Activated CD8-positive, alpha-beta T cell treated with anti-CD3 and anti-CD28 coated beads for 36 hours (primary cell): ENCODE data around the gene NIPAL4. TPM values are rescaled to one million over a fixed set of nuclear protein-coding genes. Genes with fewer than 3 reads are reported as not detected.
A peak's percentile ranks its signal among the peaks of the same experiment; 100 is the strongest.

Experiments used
- ATAC-seq: fragments of 200-7000 bp; cut with Tn5 transposase; one replicate; pipeline ENCODE4 v1.10.0; 2021; ENCODE audit warnings: mild to moderate bottlenecking, moderate library complexity
- CTCF ChIA-PET: fragments of 350-600 bp; sonication (Branson Sonifier 250); formaldehyde crosslinking; loops from one replicate; lab custom pipeline; 2021; ENCODE audit warnings: antibody characterized with exemption; lab: Charles Lee
- POLR2A ChIA-PET: fragments of 350-600 bp; sonication (Branson Sonifier 250); formaldehyde crosslinking; loops from one replicate; lab custom pipeline; 2021; ENCODE audit warnings: antibody characterized with exemption; lab: Charles Lee
- DNase-seq: peaks from one replicate; pipeline ENCODE4 v3.0.0-alpha.2; 2020
- H3K27ac Mint-ChIP-seq: one replicate; pipeline ENCODE4 v1.8.0; 2021; ENCODE audit warnings: mild to moderate bottlenecking, mixed read lengths
- H3K27me3 Mint-ChIP-seq: one replicate; pipeline ENCODE4 v1.8.0; 2021; ENCODE audit warnings: mixed read lengths
- H3K36me3 Mint-ChIP-seq: one replicate; pipeline ENCODE4 v1.8.0; 2021; ENCODE audit warnings: low read depth, mixed read lengths
- H3K4me1 Mint-ChIP-seq: one replicate; pipeline ENCODE4 v1.8.0; 2021; ENCODE audit warnings: low read depth, mixed read lengths
- H3K4me3 Mint-ChIP-seq: one replicate; pipeline ENCODE4 v1.8.0; 2021; ENCODE audit warnings: mild to moderate bottlenecking, moderate library complexity, mixed read lengths
- H3K9me3 Mint-ChIP-seq: one replicate; pipeline ENCODE4 v1.8.0; 2021; ENCODE audit warnings: mixed read lengths
- intact Hi-C: fragments of 100-400 bp; cut with micrococcal nuclease; formaldehyde crosslinking; loops from one replicate; pipeline ENCODE4 v1.10.0; 2022
- total RNA-seq, 2 experiments: library from RNA; stranded (reverse); gene quantifications; one replicate each; pipeline ENCODE4 v1.2.3, GENCODE V29; 2021
- TF ChIP-seq, protein P1 (sequence below): fragments of 200-600 bp; IDR thresholded peaks from one replicate; pipeline ENCODE4 v1.8.0; 2022; ENCODE audit warnings: antibody characterized with exemption, mild to moderate bottlenecking

NIPAL4 gene
- total RNA-seq, 2 experiments from 2014 or later: 0.29 to 0.72 TPM

DNA sequence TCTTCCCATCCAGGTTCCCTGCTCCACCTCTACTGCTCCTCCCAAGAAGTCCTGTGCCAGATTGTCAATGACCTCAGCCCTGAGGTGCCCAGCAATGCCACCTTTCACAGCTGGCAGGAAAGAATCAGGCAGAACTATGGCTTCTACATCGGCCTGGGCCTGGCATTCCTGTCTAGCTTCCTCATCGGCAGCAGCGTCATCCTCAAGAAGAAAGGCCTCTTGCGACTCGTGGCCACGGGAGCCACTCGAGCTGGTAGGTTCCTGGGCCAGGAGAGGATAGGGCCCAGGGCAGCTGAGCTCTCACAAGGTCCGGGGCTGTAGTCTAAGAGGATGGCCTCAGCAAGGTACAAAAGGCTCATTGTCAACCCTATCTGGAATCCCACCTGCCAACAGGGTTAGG, 3.1 kb downstream of the NIPAL4 start:
- ChIA-PET POLR2A (no interaction called here), CTCF (interaction anchor here (1.4 to 11.4 kb wide), 4 partner anchors 9 to 280 kb away, joined by 4 to 64 read pairs (median 32); partner anchors contain the start of gene LSM11)
- peaks cover 18% of the 10 kb centered on the region for H3K4me1 Mint-ChIP-seq
- no peak for DNase-seq
- H3K27me3 Mint-ChIP-seq: peaks cover 27% of the 10 kb centered on the region
- TF ChIP-seq, protein P1, sequence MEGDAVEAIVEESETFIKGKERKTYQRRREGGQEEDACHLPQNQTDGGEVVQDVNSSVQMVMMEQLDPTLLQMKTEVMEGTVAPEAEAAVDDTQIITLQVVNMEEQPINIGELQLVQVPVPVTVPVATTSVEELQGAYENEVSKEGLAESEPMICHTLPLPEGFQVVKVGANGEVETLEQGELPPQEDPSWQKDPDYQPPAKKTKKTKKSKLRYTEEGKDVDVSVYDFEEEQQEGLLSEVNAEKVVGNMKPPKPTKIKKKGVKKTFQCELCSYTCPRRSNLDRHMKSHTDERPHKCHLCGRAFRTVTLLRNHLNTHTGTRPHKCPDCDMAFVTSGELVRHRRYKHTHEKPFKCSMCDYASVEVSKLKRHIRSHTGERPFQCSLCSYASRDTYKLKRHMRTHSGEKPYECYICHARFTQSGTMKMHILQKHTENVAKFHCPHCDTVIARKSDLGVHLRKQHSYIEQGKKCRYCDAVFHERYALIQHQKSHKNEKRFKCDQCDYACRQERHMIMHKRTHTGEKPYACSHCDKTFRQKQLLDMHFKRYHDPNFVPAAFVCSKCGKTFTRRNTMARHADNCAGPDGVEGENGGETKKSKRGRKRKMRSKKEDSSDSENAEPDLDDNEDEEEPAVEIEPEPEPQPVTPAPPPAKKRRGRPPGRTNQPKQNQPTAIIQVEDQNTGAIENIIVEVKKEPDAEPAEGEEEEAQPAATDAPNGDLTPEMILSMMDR: no peak
- intact Hi-C loops: no loop called here
- no peaks in the 10 kb centered on the region for H3K36me3 Mint-ChIP-seq
- H3K9me3 Mint-ChIP-seq: no peaks in the 10 kb centered on the region
- no peak for ATAC-seq
- H3K27ac Mint-ChIP-seq: no peak overlapping the region
- H3K4me3 Mint-ChIP-seq: no peak overlapping the region

GRCh38 chr5:157463621-157464518, 3.9 kb downstream of the NIPAL4 start:
- ChIA-PET CTCF (interaction anchor here (1.0 to 11.4 kb wide), 7 partner anchors 8 to 280 kb away, joined by 3 to 64 read pairs (median 4); partner anchors contain the start of gene LSM11), POLR2A (interaction anchor here (1.2 kb wide), 1 partner anchor 10 kb away, joined by 4 read pairs; no protein-coding TSS in a partner anchor)
- Mint-ChIP-seq H3K27ac (no peak overlapping the region), H3K4me1 (peaks cover 18% of the 10 kb centered on the region), H3K9me3 (no peaks in the 10 kb centered on the region), H3K36me3 (no peaks in the 10 kb centered on the region), H3K27me3 (peaks cover 26% of the 10 kb centered on the region), H3K4me3 (no peak overlapping the region)
- DNase-seq: no peak
- intact Hi-C loops: no loop called here
- peak; percentile 18 for ATAC-seq
- TF ChIP-seq, protein P1: no peak

DNA sequence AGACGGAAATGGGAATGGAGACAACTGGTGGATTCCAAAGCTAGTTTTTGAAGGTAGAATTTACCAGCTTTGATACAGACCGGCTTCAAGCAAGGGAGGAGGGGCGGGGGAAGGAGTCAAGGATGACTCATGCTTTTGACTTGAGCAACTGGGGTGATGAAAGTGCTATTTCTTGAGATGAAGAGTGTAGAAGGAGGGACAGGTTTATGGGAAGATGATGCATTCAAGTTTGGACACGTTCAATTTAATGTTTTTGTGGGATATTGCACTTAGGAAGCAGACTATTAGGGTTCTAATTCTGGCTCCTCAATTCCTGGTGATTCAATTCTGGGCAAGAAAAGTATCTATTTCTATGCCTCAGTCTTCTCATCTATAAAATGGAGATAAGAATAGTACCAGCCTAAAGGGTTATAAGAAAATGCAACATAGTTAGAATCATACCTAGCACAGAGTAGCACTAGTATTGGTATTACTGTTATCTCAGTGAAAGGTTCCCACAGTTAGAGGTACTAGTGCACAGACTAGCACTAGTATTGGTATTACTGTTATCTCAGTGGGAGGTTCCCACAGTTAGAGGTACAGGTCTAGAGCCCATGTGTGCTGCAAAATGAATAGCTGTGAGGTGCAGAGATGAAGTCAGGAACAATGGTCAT, 4.6 kb downstream of the NIPAL4 start:
- Mint-ChIP-seq H3K4me3 (no peak overlapping the region), H3K27me3 (peaks cover 20% of the 10 kb centered on the region), H3K9me3 (no peaks in the 10 kb centered on the region), H3K4me1 (peaks cover 18% of the 10 kb centered on the region), H3K27ac (peak overlapping the region; percentile 47), H3K36me3 (no peaks in the 10 kb centered on the region)
- ChIA-PET POLR2A (interaction anchor here (1.2 kb wide), 1 partner anchor 11 kb away, joined by 4 read pairs; no protein-coding TSS in a partner anchor), CTCF (interaction anchor here (1.0 to 11.4 kb wide), 7 partner anchors 11 to 279 kb away, joined by 3 to 59 read pairs (median 4); partner anchors contain the start of gene LSM11)
- DNase-seq: peak; percentile 85
- ATAC-seq: peak; percentile 86
- TF ChIP-seq, protein P1: no peak
- intact Hi-C loops: no loop called here

GRCh38 chr5:157468293-157468965, 8.4 kb downstream of the NIPAL4 start:
- ChIA-PET POLR2A (interaction anchor here (0.6 kb wide), 1 partner anchor 108 kb away, joined by 3 read pairs; no protein-coding TSS in a partner anchor), CTCF (interaction anchor here (0.7 to 11.4 kb wide), 8 partner anchors 9 to 275 kb away, joined by 3 to 59 read pairs (median 8); partner anchors contain the start of gene LSM11)
- Mint-ChIP-seq H3K9me3 (no peaks in the 10 kb centered on the region), H3K4me1 (peaks cover 18% of the 10 kb centered on the region), H3K4me3 (no peak overlapping the region), H3K27ac (no peak overlapping the region), H3K36me3 (no peaks in the 10 kb centered on the region), H3K27me3 (peaks cover 3% of the 10 kb centered on the region)
- TF ChIP-seq, protein P1: no peak
- intact Hi-C loops: no loop called here
- DNase-seq (no peak), ATAC-seq (no peak)
